Dendritic cell treated with granulocyte-macrophage colony-stimulating factor and Interleukin-4, amounts not matched to agents 40 ng/mL and 50 ng/mL, for 4 days (primary cell): Measurements from ENCODE around the gene MFSD12.

Source experiments
- H3K27ac Mint-ChIP-seq: one replicate; pipeline ENCODE4 v1.8.0; 2022; ENCODE audit warnings: mild to moderate bottlenecking, mixed read lengths
- H3K27me3 Mint-ChIP-seq: one replicate; pipeline ENCODE4 v1.8.0; 2022; ENCODE audit warnings: mild to moderate bottlenecking, mixed read lengths
- H3K36me3 Mint-ChIP-seq: one replicate; pipeline ENCODE4 v1.8.0; 2022; ENCODE audit warnings: low read depth, mixed read lengths
- H3K4me1 Mint-ChIP-seq: one replicate; pipeline ENCODE4 v1.8.0; 2022; ENCODE audit warnings: low read depth, mixed read lengths
- H3K4me3 Mint-ChIP-seq: one replicate; pipeline ENCODE4 v1.8.0; 2022; ENCODE audit warnings: mild to moderate bottlenecking, moderate library complexity, mixed read lengths
- H3K9me3 Mint-ChIP-seq: one replicate; pipeline ENCODE4 v1.8.0; 2022; ENCODE audit warnings: mixed read lengths
- intact Hi-C: fragments of 100-400 bp; cut with micrococcal nuclease; formaldehyde crosslinking; loops from one replicate; pipeline ENCODE4 v1.15.0; 2022

Gene MFSD12

DNA sequence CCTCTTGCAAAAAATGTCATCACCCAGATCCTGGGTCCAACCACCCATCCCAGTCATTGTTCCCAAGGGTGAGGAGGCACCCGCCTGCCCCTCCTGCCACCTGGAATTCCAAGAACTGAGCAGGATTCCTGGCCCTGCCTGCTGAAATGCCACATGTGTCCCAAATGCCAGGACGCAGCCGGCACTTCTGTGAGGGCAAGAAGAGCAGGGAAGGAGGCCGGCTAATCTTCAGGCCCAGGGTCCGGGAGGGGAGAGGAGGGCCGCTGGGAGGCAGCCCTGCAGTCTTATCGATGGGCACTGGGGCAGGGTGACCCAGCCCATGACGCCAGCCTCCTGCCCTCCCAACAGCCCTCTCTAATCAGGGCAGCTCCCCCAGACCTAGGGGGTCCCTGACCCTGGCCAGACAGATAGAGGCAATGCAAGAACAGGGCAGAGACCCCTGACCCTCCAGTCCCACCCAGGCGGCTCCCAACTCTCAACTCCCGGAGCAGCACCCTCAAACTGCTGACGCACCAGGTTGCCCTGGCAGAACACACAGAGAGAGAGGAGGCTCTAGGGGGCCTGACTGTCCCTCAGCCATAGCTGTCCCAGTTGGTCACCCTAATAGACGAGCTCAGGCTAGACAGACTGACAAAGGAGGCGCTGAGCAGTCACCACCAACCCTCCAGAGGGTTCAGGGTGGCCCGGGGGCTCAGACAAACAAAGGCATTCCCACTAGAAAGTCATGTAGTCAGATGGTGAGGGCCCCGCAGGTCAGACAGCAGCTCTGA is 1.5 kb downstream of the MFSD12 start:
- intact Hi-C loops: no loop called here
- H3K27ac Mint-ChIP-seq: peak overlapping the region; percentile 89
- H3K4me3 Mint-ChIP-seq: peak overlapping the region; percentile 95
- no peaks in the 10 kb centered on the region for H3K27me3 Mint-ChIP-seq
- peaks cover 70% of the 10 kb centered on the region for H3K4me1 Mint-ChIP-seq
- peaks cover 59% of the 10 kb centered on the region for H3K36me3 Mint-ChIP-seq
- no peaks in the 10 kb centered on the region for H3K9me3 Mint-ChIP-seq

- H3K36me3 Mint-ChIP-seq: peaks cover 73% of the 10 kb centered on the region
- H3K4me3 Mint-ChIP-seq: peak overlapping the region; percentile 95
- H3K27me3 Mint-ChIP-seq: no peaks in the 10 kb centered on the region
- intact Hi-C loops: no loop called here
- no peaks in the 10 kb centered on the region for H3K9me3 Mint-ChIP-seq
- peak overlapping the region; percentile 89 for H3K27ac Mint-ChIP-seq
- H3K4me1 Mint-ChIP-seq: peaks cover 73% of the 10 kb centered on the region
Measured at GRCh38 chr19:3554254-3555083, 2.9 kb downstream of the MFSD12 start.

DNA sequence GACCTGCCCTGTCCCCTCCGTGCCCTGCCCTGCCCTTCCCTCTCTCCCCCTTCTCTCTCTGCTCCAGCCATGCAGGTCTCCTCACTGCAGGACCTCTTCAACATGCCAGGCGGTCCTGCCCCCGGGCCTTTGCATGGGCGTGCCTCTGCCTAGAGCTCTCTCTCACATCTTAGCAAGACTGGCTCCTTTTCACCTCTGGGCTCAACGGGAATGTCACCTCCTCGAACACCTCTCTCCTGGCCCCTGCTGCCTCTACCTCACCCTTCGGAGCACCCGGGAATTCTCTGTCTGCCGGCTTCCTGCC is 5.6 kb downstream of the MFSD12 start:
- intact Hi-C loops: no loop called here
- Mint-ChIP-seq H3K27ac (peak overlapping the region; percentile 89), H3K27me3 (no peaks in the 10 kb centered on the region), H3K9me3 (no peaks in the 10 kb centered on the region), H3K36me3 (peaks cover 97% of the 10 kb centered on the region), H3K4me1 (peaks cover 81% of the 10 kb centered on the region), H3K4me3 (peak overlapping the region; percentile 62)

DNA sequence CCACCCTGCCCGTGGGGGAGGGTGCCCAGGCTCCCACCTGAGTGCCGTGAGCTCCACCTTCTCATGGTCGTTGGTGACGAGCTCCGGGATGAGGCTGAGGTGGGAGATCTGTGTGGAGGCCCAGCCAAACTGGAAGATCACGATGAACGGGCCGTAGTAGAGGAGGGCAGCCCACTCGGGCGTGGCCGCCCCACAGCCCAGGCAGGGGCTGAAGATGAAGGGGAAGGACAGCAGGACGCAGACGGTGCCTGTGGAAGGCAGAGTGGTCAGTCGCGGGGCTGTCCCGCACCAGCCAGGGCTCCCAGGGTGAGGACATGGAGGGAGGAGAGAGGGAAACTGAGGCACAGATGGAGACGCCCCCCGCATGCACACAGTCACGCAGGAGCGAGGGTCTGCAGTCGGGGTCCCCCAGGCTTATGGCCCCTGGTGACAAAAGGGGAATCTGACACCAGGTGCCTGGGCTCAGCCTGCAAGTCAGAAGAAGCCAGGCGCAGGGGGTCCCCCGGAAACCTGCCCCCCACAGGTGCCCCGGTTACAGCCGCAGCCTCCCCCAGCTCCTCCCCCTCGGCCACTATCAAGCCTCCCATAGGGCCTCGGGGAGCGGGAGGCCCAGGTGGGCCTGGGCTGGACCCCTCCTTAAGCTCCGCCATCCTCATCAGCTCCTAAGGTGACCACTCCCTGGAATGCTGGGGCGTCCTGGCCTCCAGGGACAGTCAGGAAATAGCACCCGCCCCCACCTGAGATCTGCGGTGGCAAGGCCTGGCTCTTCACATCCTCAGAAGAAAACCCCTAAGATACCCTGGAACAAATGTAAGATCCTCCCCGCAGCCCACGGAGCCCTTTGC is 6.2 kb downstream of the MFSD12 start:
- no peaks in the 10 kb centered on the region for H3K9me3 Mint-ChIP-seq
- no peaks in the 10 kb centered on the region for H3K27me3 Mint-ChIP-seq
- H3K4me1 Mint-ChIP-seq: peaks cover 79% of the 10 kb centered on the region
- intact Hi-C loops: no loop called here
- peaks cover 97% of the 10 kb centered on the region for H3K36me3 Mint-ChIP-seq
- H3K4me3 Mint-ChIP-seq: peak overlapping the region; percentile 62
- H3K27ac Mint-ChIP-seq: peak overlapping the region; percentile 89

DNA sequence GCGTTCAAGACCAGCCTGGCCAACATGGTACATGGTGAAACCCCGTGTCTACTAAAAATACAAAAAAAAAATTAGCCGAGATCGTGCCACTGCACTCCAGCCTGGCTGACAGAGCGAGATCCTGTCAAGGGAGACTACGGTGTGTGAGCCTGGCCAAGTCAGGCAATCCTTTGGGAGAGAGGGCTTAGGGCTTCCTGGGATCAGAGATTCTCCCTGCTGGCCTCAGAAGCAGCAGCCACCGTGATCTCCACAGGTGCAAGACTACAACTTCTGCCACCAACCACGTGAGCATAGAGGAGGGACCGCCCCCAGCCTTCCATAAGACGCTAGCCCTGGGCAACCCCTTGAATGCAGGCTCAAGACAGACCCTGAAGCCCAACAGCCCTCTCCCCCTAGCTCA is 7.6 kb downstream of the MFSD12 start:
- peaks cover 80% of the 10 kb centered on the region for H3K4me1 Mint-ChIP-seq
- peaks cover 97% of the 10 kb centered on the region for H3K36me3 Mint-ChIP-seq
- peak overlapping the region; percentile 20 for H3K4me3 Mint-ChIP-seq
- H3K27me3 Mint-ChIP-seq: no peaks in the 10 kb centered on the region
- intact Hi-C loops: loop anchor here (5.0 kb wide), 1 partner anchor 157 kb away; the partner anchor contains the start of gene TJP3
- H3K27ac Mint-ChIP-seq: peak overlapping the region; percentile 89
- no peaks in the 10 kb centered on the region for H3K9me3 Mint-ChIP-seq

DNA sequence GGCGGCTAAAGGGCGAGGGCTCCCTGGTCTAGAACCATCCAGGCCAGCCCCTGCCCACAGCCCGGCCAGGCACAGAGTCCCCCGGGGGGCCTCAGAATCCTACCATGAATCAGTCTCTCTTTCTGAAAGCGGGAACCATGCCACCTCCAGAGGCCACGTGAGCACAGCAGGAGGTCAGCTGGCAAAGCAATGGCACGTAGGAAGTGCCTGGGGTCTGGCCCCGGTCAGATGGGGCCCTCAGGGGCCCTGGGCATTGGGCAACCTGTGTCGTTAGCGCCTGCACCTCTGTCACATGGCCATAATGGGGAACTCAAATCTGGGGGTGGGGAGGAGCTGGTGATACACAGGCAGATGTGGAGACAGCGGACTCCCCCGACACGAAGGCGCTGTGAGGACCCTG is 8.8 kb downstream of the MFSD12 start:
- intact Hi-C loops: loop anchor here (5.0 kb wide), 1 partner anchor 159 kb away; the partner anchor contains the start of gene TJP3
- peaks cover 100% of the 10 kb centered on the region for H3K36me3 Mint-ChIP-seq
- peak overlapping the region; percentile 51 for H3K4me3 Mint-ChIP-seq
- H3K9me3 Mint-ChIP-seq: no peaks in the 10 kb centered on the region
- no peaks in the 10 kb centered on the region for H3K27me3 Mint-ChIP-seq
- H3K4me1 Mint-ChIP-seq: peaks cover 74% of the 10 kb centered on the region
- H3K27ac Mint-ChIP-seq: peak overlapping the region; percentile 89

GRCh38 chr19:3547767-3548282 is 9.6 kb downstream of the MFSD12 start:
- Mint-ChIP-seq H3K36me3 (peaks cover 100% of the 10 kb centered on the region), H3K4me3 (no peak overlapping the region), H3K4me1 (peaks cover 67% of the 10 kb centered on the region), H3K9me3 (no peaks in the 10 kb centered on the region), H3K27me3 (no peaks in the 10 kb centered on the region), H3K27ac (peak overlapping the region; percentile 39)
- intact Hi-C loops: loop anchor here (5.0 kb wide), 1 partner anchor 159 kb away; the partner anchor contains the start of gene TJP3

GRCh38 chr19:3547301-3547731 is 10.1 kb downstream of the MFSD12 start:
- peaks cover 100% of the 10 kb centered on the region for H3K36me3 Mint-ChIP-seq
- peak overlapping the region; percentile 39 for H3K27ac Mint-ChIP-seq
- intact Hi-C loops: loop anchor here (5.0 kb wide), 1 partner anchor 160 kb away; the partner anchor contains the start of gene TJP3
- H3K4me3 Mint-ChIP-seq: peak overlapping the region; percentile 26
- H3K4me1 Mint-ChIP-seq: peaks cover 62% of the 10 kb centered on the region
- H3K27me3 Mint-ChIP-seq: no peaks in the 10 kb centered on the region
- H3K9me3 Mint-ChIP-seq: no peaks in the 10 kb centered on the region

DNA sequence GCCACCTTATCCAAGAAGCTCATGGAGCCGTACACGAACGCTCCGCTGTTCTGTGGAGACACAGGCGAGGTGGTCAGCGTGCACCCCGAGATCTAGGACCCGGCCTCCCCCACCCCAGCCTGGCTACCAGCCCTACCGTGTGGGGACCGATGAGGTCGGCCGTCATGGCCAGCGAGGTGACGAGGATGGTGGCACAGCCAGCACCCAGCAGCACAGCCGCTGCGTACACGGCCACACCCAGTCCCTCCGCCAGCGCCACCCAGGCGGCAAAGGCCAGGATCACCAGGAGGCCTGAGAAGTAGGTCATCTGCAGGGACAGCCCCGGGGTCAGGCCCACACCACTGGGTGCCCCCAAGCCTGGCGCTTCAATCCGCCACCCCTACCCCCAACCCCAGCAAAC is 11.3 kb downstream of the MFSD12 start:
- no peak overlapping the region for H3K27ac Mint-ChIP-seq
- no peaks in the 10 kb centered on the region for H3K27me3 Mint-ChIP-seq
- no peak overlapping the region for H3K4me3 Mint-ChIP-seq
- intact Hi-C loops: loop anchor here (5.0 kb wide), 1 partner anchor 161 kb away; the partner anchor contains the start of gene TJP3
- peaks cover 100% of the 10 kb centered on the region for H3K36me3 Mint-ChIP-seq
- peaks cover 51% of the 10 kb centered on the region for H3K4me1 Mint-ChIP-seq
- H3K9me3 Mint-ChIP-seq: no peaks in the 10 kb centered on the region

DNA sequence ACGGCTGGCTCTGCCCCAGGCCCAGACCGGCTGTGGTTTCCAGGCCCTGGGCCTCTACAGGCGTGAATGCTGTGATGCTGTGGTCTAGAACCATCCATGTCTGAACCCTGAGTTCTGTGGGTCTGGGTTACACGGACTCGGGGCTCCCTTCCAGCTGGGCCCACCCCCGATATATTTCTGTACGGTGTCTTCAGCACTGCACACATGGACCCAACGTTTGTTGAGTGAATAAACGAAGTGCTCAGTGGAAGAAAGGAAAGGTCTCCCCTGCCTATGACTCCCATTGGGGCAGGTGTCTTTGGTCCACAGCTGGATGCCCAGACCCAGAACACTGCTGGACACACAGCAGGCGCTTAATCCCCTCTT is 11.7 kb downstream of the MFSD12 start:
- H3K27ac Mint-ChIP-seq: peak overlapping the region; percentile 54
- intact Hi-C loops: loop anchor here (2.0 to 5.0 kb wide), 2 partner anchors 73 to 162 kb away; partner anchors contain the start of gene TJP3

DNA sequence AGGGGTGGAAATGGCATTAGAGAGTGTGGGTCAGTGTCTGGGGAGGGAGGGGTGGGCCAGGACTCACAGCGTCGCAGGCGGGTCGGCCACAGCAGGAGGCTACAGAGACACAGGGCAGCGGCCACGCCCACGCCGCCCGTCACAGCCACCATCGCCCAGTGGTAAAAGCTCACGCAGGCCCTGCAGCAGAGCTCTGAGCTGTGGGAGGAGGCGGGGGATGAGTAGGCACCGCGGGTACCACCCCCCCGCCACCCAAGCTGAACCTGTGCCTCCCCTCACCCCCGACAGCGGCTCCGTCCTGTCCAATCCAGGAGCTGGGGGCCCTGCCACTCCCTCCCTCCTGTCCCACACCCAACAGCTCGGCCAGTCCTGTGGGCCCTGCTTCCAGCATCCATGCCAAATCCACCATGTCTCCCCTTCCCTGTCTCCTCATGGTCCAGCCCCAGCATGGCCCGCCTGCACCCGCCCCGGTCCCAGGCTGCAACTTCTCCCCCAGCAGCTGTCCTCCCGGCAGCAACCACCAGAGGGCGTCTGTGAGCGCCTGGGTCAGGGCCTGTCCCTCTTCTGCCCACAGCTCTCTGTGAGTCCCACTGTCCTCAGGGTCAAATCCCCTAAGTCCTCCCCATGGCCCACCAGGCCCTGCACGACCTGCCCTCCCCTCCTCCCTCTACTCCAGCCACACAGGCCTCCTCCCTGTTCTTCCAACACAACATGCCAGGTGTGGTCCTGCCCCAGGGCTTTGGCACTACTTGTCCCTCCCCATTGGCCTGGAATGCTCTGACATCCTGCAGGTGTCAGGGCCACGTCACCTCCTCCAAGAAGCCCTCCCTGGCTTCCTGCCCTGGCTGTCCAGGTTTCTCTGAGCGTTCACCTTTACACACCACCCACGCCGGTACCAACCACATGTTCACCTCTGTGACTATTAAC is 12.4 kb downstream of the MFSD12 start:
- Mint-ChIP-seq H3K36me3 (peaks cover 93% of the 10 kb centered on the region), H3K27me3 (no peaks in the 10 kb centered on the region), H3K4me1 (peaks cover 43% of the 10 kb centered on the region), H3K27ac (peak overlapping the region; percentile 54), H3K9me3 (no peaks in the 10 kb centered on the region), H3K4me3 (no peak overlapping the region)
- intact Hi-C loops: loop anchor here (2.0 to 5.0 kb wide), 2 partner anchors 74 to 162 kb away; partner anchors contain the start of gene TJP3

More for the DNA sequence above, 11.7 kb downstream of the MFSD12 start:
- Mint-ChIP-seq H3K36me3 (peaks cover 95% of the 10 kb centered on the region), H3K4me3 (no peak overlapping the region), H3K4me1 (peaks cover 47% of the 10 kb centered on the region), H3K9me3 (no peaks in the 10 kb centered on the region), H3K27me3 (no peaks in the 10 kb centered on the region)

GRCh38 chr19:3544058-3544376 is 13.4 kb downstream of the MFSD12 start:
- intact Hi-C loops: loop anchor here (2.0 kb wide), 1 partner anchor 75 kb away; no protein-coding TSS in a partner anchor
- no peak overlapping the region for H3K27ac Mint-ChIP-seq
- H3K36me3 Mint-ChIP-seq: peaks cover 93% of the 10 kb centered on the region
- H3K4me3 Mint-ChIP-seq: no peak overlapping the region
- no peaks in the 10 kb centered on the region for H3K27me3 Mint-ChIP-seq
- H3K9me3 Mint-ChIP-seq: no peaks in the 10 kb centered on the region
- peaks cover 39% of the 10 kb centered on the region for H3K4me1 Mint-ChIP-seq
